Astrocyte (in vitro differentiated cells and primary cell): ENCODE results near the gene DCAF10.

Experiments
- CTCF ChIP-seq: IDR thresholded peaks from 2 replicates; pipeline ENCODE4 v1.5.1; 2011; ENCODE audit warnings: low read depth, mild to moderate bottlenecking, inconsistent platforms, low read length, moderate library complexity; ENCODE audit not compliant: insufficient read depth
- EZH2 ChIP-seq: IDR thresholded peaks from 2 replicates; pipeline ENCODE4 v1.6.1; 2012; ENCODE audit warnings: mild to moderate bottlenecking, low read length, inconsistent platforms; ENCODE audit not compliant: insufficient read depth

DNA sequence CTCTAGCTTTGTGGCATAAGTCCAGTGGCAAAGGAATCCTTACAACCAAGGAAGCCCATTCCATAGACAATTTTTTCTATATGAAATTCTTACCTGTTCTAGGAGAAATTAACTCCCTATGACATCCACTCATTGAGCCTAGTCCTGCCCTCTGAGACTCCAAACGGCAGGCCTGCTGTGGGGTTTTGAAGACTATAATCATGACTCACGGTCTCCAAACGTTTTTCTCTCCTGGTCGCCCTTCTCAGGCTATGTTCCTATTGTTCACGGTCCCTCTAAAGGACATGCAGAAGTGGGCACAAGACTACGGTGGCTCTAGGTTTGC is 16.3 kb upstream of the DCAF10 start:
- TF ChIP-seq EZH2: no peak
- no peak for TF ChIP-seq CTCF
